IgD-negative memory B cell (primary cell): ENCODE results near the gene IFNA10. TPM values are rescaled to one million over a fixed set of nuclear protein-coding genes. Genes with fewer than 3 reads are reported as not detected.

Experiments
- polyA plus RNA-seq: library from polyadenylated mRNA; unstranded; fragments of 300-500 nt; fragmentation: Illumina TruSeq; gene quantifications from one replicate; pipeline ENCODE4 v1.2.3, GENCODE V29; 2021

IFNA10 gene
- polyA plus RNA-seq, 1 donor from 2014 or later: not detected

Other genes starting within 250 kb of the IFNA10 start
- 4.4 TPM for gene HACD4, start 175.5 kb downstream of the IFNA10 start, polyA plus RNA-seq
- not detected for gene IFNB1, start 129.2 kb downstream of the IFNA10 start, polyA plus RNA-seq
- gene IFNW1, start 65.3 kb downstream of the IFNA10 start, polyA plus RNA-seq: not detected
- not detected for gene IFNA21, start 40.5 kb downstream of the IFNA10 start, polyA plus RNA-seq
- not detected for gene IFNA4, start 19.6 kb downstream of the IFNA10 start, polyA plus RNA-seq
- gene IFNA7, start 4.9 kb downstream of the IFNA10 start, polyA plus RNA-seq: not detected
- gene IFNA16, start 10.2 kb upstream of the IFNA10 start, polyA plus RNA-seq: not detected
- not detected for gene IFNA17, start 21.1 kb upstream of the IFNA10 start, polyA plus RNA-seq
- not detected for gene IFNA14, start 32.9 kb upstream of the IFNA10 start, polyA plus RNA-seq
- not detected for gene IFNA5, start 98.2 kb upstream of the IFNA10 start, polyA plus RNA-seq
- gene KLHL9, start 128.3 kb upstream of the IFNA10 start, polyA plus RNA-seq: 8.4 TPM
- not detected for gene IFNA6, start 143.7 kb upstream of the IFNA10 start, polyA plus RNA-seq
- not detected for gene IFNA13, start 160.9 kb upstream of the IFNA10 start, polyA plus RNA-seq
- not detected for gene IFNA2, start 178.3 kb upstream of the IFNA10 start, polyA plus RNA-seq
- gene IFNA8, start 202.0 kb upstream of the IFNA10 start, polyA plus RNA-seq: not detected
- 0.38 TPM for gene IFNA1, start 233.3 kb upstream of the IFNA10 start, polyA plus RNA-seq